WTC11 (cell line): ENCODE measurements around the gene PC. TPM values are rescaled to one million over a fixed set of nuclear protein-coding genes. Genes with fewer than 3 reads are reported as not detected.

Source experiments
- ATAC-seq: fragments of 200-7000 bp; cut with Tn5 transposase; 2 replicates; pipeline ENCODE4 v1.10.0; 2021; ENCODE audit warnings: mild to moderate bottlenecking, moderate library complexity
- CTCF ChIA-PET: fragments of 300-600 bp; sonication (Branson Sonifier 250); formaldehyde crosslinking; loops from one replicate; lab custom pipeline; 2021; ENCODE audit warnings: antibody characterized with exemption; lab: Charles Lee
- POLR2A ChIA-PET: fragments of 350-600 bp; sonication (Branson Sonifier 250); formaldehyde crosslinking; loops from one replicate; lab custom pipeline; 2021; ENCODE audit warnings: antibody characterized with exemption; lab: Charles Lee
- DNase-seq: peaks from one replicate; pipeline ENCODE4 v3.0.0; 2021; ENCODE audit warnings: low spot score
- H3K27ac Mint-ChIP-seq: 2 replicates; pipeline ENCODE4 v1.8.0; 2021; ENCODE audit warnings: mixed read lengths
- H3K27me3 Mint-ChIP-seq: 2 replicates; pipeline ENCODE4 v1.8.0; 2021; ENCODE audit warnings: low read depth, mild to moderate bottlenecking, moderate library complexity, mixed read lengths
- H3K36me3 Mint-ChIP-seq: 2 replicates; pipeline ENCODE4 v1.8.0; 2021; ENCODE audit warnings: mixed read lengths
- H3K4me1 Mint-ChIP-seq: 2 replicates; pipeline ENCODE4 v1.8.0; 2022; ENCODE audit warnings: mixed read lengths
- H3K4me3 Mint-ChIP-seq: 2 replicates; pipeline ENCODE4 v1.8.0; 2021; ENCODE audit warnings: mild to moderate bottlenecking, moderate library complexity, mixed read lengths
- H3K9me3 Mint-ChIP-seq: 2 replicates; pipeline ENCODE4 v1.8.0; 2021; ENCODE audit warnings: mixed read lengths
- ARID4B ChIP-seq: sonication (generic); formaldehyde crosslinking; IDR thresholded peaks from 2 replicates; pipeline ENCODE4 v1.8.0; 2023; ENCODE audit warnings: missing genetic modification reagents, mild to moderate bottlenecking, borderline replicate concordance
- ATF1 ChIP-seq: sonication (generic); formaldehyde crosslinking; IDR thresholded peaks from 2 replicates; pipeline ENCODE4 v1.8.1; 2023; ENCODE audit warnings: mild to moderate bottlenecking, moderate library complexity, missing genetic modification reagents
- ATF3 ChIP-seq: sonication (generic); formaldehyde crosslinking; conservative IDR thresholded peaks from 2 replicates; pipeline ENCODE4 v1.8.1; 2022; ENCODE audit warnings: mild to moderate bottlenecking, missing genetic modification reagents
- CREB1 ChIP-seq: sonication (generic); formaldehyde crosslinking; IDR thresholded peaks from 2 replicates; pipeline ENCODE4 v1.8.0; 2023; ENCODE audit warnings: mild to moderate bottlenecking, missing genetic modification reagents
- E2F4 ChIP-seq: sonication (generic); formaldehyde crosslinking; IDR thresholded peaks from 2 replicates; pipeline ENCODE4 v1.8.1; 2022; ENCODE audit warnings: low read depth, mild to moderate bottlenecking, moderate library complexity, missing genetic modification reagents, borderline replicate concordance
- GRHL2 ChIP-seq: fragments of 250-450 bp; sonication (Bioruptor Pico); IDR thresholded peaks from 2 replicates; pipeline ENCODE4 v1.8.0; 2022; ENCODE audit warnings: mild to moderate bottlenecking, moderate library complexity; ENCODE audit not compliant: insufficient replicate concordance, severe bottlenecking
- GTF2I ChIP-seq: fragments of 250-450 bp; sonication (Bioruptor Pico); conservative IDR thresholded peaks from 2 replicates; pipeline ENCODE4 v1.4.0; 2021; ENCODE audit warnings: mild to moderate bottlenecking
- HMGA2 ChIP-seq: fragments of 250-450 bp; sonication (Bioruptor Pico); IDR thresholded peaks from 2 replicates; pipeline ENCODE4 v1.4.0; 2021; ENCODE audit warnings: mild to moderate bottlenecking, moderate library complexity
- HMGXB4 ChIP-seq: sonication (generic); formaldehyde crosslinking; IDR thresholded peaks from 2 replicates; pipeline ENCODE4 v1.8.1; 2023; ENCODE audit warnings: mild to moderate bottlenecking, moderate library complexity, missing genetic modification reagents
- MXD4 ChIP-seq: fragments of 250-450 bp; sonication (Bioruptor Pico); IDR thresholded peaks from 2 replicates; pipeline ENCODE4 v1.8.0; 2021; ENCODE audit warnings: mild to moderate bottlenecking, moderate library complexity, borderline replicate concordance
- NFE2L1 ChIP-seq: sonication (generic); formaldehyde crosslinking; IDR thresholded peaks from 2 replicates; pipeline ENCODE4 v1.8.1; 2023; ENCODE audit warnings: missing genetic modification reagents
- OVOL2 ChIP-seq: fragments of 250-450 bp; sonication (Bioruptor Pico); IDR thresholded peaks from 2 replicates; pipeline ENCODE4 v1.9.0; 2021; ENCODE audit warnings: mild to moderate bottlenecking, borderline replicate concordance
- PRDM15 ChIP-seq: sonication (generic); formaldehyde crosslinking; IDR thresholded peaks from 2 replicates; pipeline ENCODE4 v1.8.0; 2022; ENCODE audit warnings: missing genetic modification reagents
- RELA ChIP-seq: sonication (generic); formaldehyde crosslinking; IDR thresholded peaks from 2 replicates; pipeline ENCODE4 v1.8.1; 2022; ENCODE audit warnings: missing genetic modification reagents, mild to moderate bottlenecking, borderline replicate concordance
- STAT6 ChIP-seq: sonication (generic); formaldehyde crosslinking; conservative IDR thresholded peaks from 2 replicates; pipeline ENCODE4 v1.8.1; 2023; ENCODE audit warnings: mild to moderate bottlenecking, low read depth, missing genetic modification reagents, moderate library complexity
- ZBTB43 ChIP-seq: sonication (generic); formaldehyde crosslinking; IDR thresholded peaks from 2 replicates; pipeline ENCODE4 v1.8.1; 2023; ENCODE audit warnings: mild to moderate bottlenecking, missing genetic modification reagents
- total RNA-seq: library from RNA; stranded (reverse); gene quantifications from 3 replicates; pipeline ENCODE4 v1.2.3, GENCODE V29; 2021

PC gene
- total RNA-seq, 1 experiment from 2014 or later = 27.2 TPM

GRCh38 chr11:66970371-66970806, 12.2 kb upstream of the PC start (continued):
- no peak for TF ChIP-seq HMGA2 (CRISPR knock-in tag)

- Mint-ChIP-seq H3K27me3 (peaks cover 5% of the 10 kb centered on the region), H3K9me3 (peaks cover 11% of the 10 kb centered on the region), H3K36me3 (no peaks in the 10 kb centered on the region), H3K4me3 (no peak overlapping the region), H3K4me1 (peaks cover 5% of the 10 kb centered on the region), H3K27ac (no peak overlapping the region)
- ATAC-seq = no peak
- no peak for DNase-seq
- POLR2A ChIA-PET = no interaction called here
- CTCF ChIA-PET = interaction anchor here (1.4 kb wide), 1 partner anchor 87 kb away, joined by 3 read pairs; no protein-coding TSS in a partner anchor
- TF ChIP-seq MXD4 (CRISPR knock-in tag) (no peak), CREB1 (CRISPR knock-in tag) (no peak), ARID4B (CRISPR knock-in tag) (no peak), HMGXB4 (no peak), STAT6 (CRISPR knock-in tag) (no peak), E2F4 (CRISPR knock-in tag) (no peak), NFE2L1 (CRISPR knock-in tag) (no peak), HMGA2 (CRISPR knock-in tag) (no peak), ATF1 (CRISPR knock-in tag) (no peak), RELA (CRISPR knock-in tag) (no peak), PRDM15 (CRISPR knock-in tag) (no peak), OVOL2 (no peak), ZBTB43 (CRISPR knock-in tag) (no peak), GTF2I (CRISPR knock-in tag) (no peak), ATF3 (CRISPR knock-in tag) (no peak), GRHL2 (no peak)
Observed at GRCh38 chr11:66969584-66970225, 11.5 kb upstream of the PC start.
